Measurements from ENCODE around the gene PSME4. TPM values are rescaled to one million over a fixed set of nuclear protein-coding genes. Genes with fewer than 3 reads are reported as not detected.

Gene PSME4
- total and polyA plus RNA-seq, 10 of the 15 experiments (the other 5 are each of a cell fraction or from before 2014, with no cell fraction given): 11.1 to 56.2 (median 32.1) TPM

- TF ChIP-seq IRF3 (IDR thresholded peaks at IDR 0.05) (no peak), TAF1 (IDR thresholded peaks at IDR 0.05; ENCODE audit: borderline replicate concordance, low read depth, low read length) (no peak), TARDBP (IDR thresholded peaks at IDR 0.05; ENCODE audit: borderline replicate concordance) (no peak)
Observed at GRCh38 chr2:54000524-54000923, 29.7 kb upstream of the PSME4 start (continued).

DNA sequence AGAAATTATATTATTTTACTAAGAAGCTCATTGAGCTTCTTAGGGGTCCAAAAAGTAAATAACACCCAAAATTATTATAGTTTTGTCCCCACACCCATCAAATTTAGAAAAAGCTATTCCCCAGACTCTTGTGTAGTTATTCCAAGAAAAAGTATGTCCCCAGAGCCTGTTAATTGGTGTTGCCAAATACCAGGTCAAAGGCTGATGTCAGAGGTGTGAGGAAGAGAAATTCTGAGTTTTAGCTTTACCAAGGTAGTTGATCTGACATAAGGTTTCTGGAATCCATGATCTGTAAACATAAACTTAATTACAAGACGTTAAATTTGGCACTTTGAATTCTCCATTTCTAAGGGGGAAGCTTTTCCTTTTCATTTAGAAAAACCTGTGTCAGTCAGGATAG lies 29.3 kb upstream of the PSME4 start:
- DNase-seq (ENCODE audit: low read depth, low spot score): no peak
- no peak overlapping the region for H3K4me2 ChIP-seq (ENCODE audit: control insufficient read depth, insufficient read depth)
- H3K27me3 ChIP-seq (replicated peaks in 1 of 2; ENCODE audit: control insufficient read depth in 2 of 2, insufficient read depth in 2 of 2, low read length in 1 of 2): no peaks in the 10 kb centered on the region
- SMC1A ChIA-PET (ENCODE audit: uncharacterized antibody, unreplicated experiment): interaction anchor here (0.6 kb wide), 1 partner anchor 296 kb away, joined by 4 read pairs; no protein-coding TSS in a partner anchor
- H3K27ac ChIP-seq (ENCODE audit: control insufficient read depth, insufficient read depth): no peak overlapping the region
- ATAC-seq: no peak
- no peak overlapping the region for H3K9ac ChIP-seq (ENCODE audit: control insufficient read depth, insufficient read depth, low read length)
- no peak overlapping the region for H3K4me3 ChIP-seq
- in situ Hi-C loops (cut with MboI): no loop called here
- no TSS peak for BruUV-seq (replicated peaks)
- WGBS (ENCODE audit: insufficient coverage, insufficient replicate concordance, low lambda C conversion rate, missing lambda C conversion rate): 76% methylated on average over 1 of the region's 1 CpG
- intact Hi-C loops (cut with micrococcal nuclease; ENCODE audit: unreplicated experiment): no loop called here
- H3K79me2 ChIP-seq (ENCODE audit: control insufficient read depth, insufficient read depth, low read length): no peaks in the 10 kb centered on the region
- H3K9me3 ChIP-seq (replicated peaks; ENCODE audit: control insufficient read depth, insufficient read depth, low read length): no peaks in the 10 kb centered on the region
- CTCF ChIA-PET: no interaction called here
- no peaks in the 10 kb centered on the region for H3K36me3 ChIP-seq (ENCODE audit: control insufficient read depth in 2 of 2, insufficient read depth in 2 of 2, low read length in 1 of 2)
- TF ChIP-seq NFYB (IDR thresholded peaks at IDR 0.05; ENCODE audit: insufficient read depth, low read depth, low read length) (no peak), RELA (IDR thresholded peaks at IDR 0.05; ENCODE audit: borderline replicate concordance, partially characterized antibody) (no peak), TCF3 (IDR thresholded peaks at IDR 0.05; ENCODE audit: borderline replicate concordance, insufficient read depth, low read depth, low read length) (no peak), SIX5 (IDR thresholded peaks at IDR 0.05; ENCODE audit: low read depth, low read length, severe bottlenecking) (no peak), SMAD1 (IDR thresholded peaks at IDR 0.05; ENCODE audit: low read depth, partially characterized antibody) (no peak), BRCA1 (IDR thresholded peaks at IDR 0.05; ENCODE audit: low read depth, low read length) (no peak), RB1 (IDR thresholded peaks at IDR 0.05; ENCODE audit: borderline replicate concordance) (no peak), HDAC2 (IDR thresholded peaks at IDR 0.05) (no peak), ZZZ3 (IDR thresholded peaks at IDR 0.05; ENCODE audit: control insufficient read depth, insufficient read length, low read depth) (no peak), PAX8 (IDR thresholded peaks at IDR 0.05) (no peak), JUND (IDR thresholded peaks at IDR 0.05; ENCODE audit: low read depth, low read length) (no peak)
- TF ChIP-seq, protein P1, sequence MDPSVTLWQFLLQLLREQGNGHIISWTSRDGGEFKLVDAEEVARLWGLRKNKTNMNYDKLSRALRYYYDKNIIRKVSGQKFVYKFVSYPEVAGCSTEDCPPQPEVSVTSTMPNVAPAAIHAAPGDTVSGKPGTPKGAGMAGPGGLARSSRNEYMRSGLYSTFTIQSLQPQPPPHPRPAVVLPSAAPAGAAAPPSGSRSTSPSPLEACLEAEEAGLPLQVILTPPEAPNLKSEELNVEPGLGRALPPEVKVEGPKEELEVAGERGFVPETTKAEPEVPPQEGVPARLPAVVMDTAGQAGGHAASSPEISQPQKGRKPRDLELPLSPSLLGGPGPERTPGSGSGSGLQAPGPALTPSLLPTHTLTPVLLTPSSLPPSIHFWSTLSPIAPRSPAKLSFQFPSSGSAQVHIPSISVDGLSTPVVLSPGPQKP (IDR thresholded peaks at IDR 0.05; ENCODE audit: low read depth, low read length): no peak
- FAIRE-seq: no peak
- H4K20me1 ChIP-seq (ENCODE audit: control insufficient read depth, insufficient read depth): no peaks in the 10 kb centered on the region
- H3K4me1 ChIP-seq (ENCODE audit: control insufficient read depth, insufficient read depth, low read length): no peaks in the 10 kb centered on the region
- POLR2A ChIA-PET: no interaction called here
- RAD21 ChIA-PET (ENCODE audit: unreplicated experiment): no interaction called here
- no peak overlapping the region for H2AFZ ChIP-seq (ENCODE audit: control insufficient read depth, low read depth, low read length)

Data from GM12878 (cell line).